ENCODE results near the gene PDIA5. TPM values are rescaled to one million over a fixed set of nuclear protein-coding genes. Genes with fewer than 3 reads are reported as not detected.

Gene PDIA5
- total RNA-seq, 4 donors from 2014 or later = 4.6 to 17.1 (median 5.3) TPM

DNA sequence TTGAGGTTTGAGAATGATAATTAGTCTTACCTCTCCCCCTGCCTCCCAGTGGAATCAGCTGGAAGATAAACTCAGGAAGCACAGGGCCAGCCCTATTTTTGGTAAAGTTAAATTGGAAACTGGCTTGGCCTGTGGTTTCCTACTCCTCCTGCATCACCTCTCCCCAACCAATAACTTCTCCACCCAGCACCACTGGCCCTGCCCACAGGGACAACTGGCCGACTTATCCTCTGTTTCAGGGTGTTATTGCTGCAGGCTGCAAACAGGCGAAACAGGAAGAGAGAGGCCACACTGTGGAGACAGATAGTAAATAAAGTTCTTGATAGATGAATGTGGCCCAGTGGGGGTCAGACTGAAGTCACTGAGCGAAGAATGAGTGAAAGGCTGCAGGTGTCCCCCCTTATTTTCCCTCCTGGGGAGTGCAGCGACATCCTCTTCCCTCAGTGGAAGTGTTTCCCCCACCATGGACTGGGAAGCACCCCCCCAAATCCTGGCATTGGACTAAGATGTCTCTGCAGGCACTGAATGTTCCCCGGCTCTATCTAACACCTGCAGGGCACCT, 47.1 kb downstream of the PDIA5 start:
- intact Hi-C loops (cut with DNase I; ENCODE audit: low total_unique reads) = no loop called here
- H3K4me3 ChIP-seq (ENCODE audit: low read depth, poor library complexity, severe bottlenecking) = no peak overlapping the region
- WGBS, 2 donors = 64 to 78% methylated on average over 5 of the region's 5 CpGs
- TF ChIP-seq, protein P1, sequence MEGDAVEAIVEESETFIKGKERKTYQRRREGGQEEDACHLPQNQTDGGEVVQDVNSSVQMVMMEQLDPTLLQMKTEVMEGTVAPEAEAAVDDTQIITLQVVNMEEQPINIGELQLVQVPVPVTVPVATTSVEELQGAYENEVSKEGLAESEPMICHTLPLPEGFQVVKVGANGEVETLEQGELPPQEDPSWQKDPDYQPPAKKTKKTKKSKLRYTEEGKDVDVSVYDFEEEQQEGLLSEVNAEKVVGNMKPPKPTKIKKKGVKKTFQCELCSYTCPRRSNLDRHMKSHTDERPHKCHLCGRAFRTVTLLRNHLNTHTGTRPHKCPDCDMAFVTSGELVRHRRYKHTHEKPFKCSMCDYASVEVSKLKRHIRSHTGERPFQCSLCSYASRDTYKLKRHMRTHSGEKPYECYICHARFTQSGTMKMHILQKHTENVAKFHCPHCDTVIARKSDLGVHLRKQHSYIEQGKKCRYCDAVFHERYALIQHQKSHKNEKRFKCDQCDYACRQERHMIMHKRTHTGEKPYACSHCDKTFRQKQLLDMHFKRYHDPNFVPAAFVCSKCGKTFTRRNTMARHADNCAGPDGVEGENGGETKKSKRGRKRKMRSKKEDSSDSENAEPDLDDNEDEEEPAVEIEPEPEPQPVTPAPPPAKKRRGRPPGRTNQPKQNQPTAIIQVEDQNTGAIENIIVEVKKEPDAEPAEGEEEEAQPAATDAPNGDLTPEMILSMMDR (IDR thresholded peaks at IDR 0.05) = no peak
- TF ChIP-seq POLR2A (IDR thresholded peaks at IDR 0.05) = no peak
- DNase-seq (ENCODE audit: low spot score in 2 of 2) = no peak

DNA sequence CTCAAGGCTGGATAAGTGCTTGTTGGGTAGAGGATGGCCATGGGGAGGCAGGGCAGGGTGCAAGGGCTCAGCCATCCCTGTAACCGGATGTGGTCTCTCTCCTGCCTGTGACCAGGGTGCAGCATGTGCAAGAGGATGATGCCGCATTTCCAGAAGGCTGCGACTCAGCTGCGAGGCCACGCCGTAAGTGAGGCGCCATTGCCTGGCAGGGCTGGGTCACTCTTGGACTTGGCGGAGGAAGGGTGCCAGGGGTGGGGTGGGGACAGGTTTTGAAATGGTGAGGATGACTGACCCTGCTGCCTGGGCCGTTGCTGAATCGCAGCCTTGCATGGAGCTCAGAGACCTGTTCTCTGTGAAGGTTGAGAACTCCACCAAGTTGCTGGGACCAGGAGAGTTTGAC, 49.3 kb downstream of the PDIA5 start:
- no peak for TF ChIP-seq POLR2A (IDR thresholded peaks at IDR 0.05)
- TF ChIP-seq, protein P1 (IDR thresholded peaks at IDR 0.05) = no peak
- H3K4me3 ChIP-seq (ENCODE audit: low read depth, poor library complexity, severe bottlenecking) = no peak overlapping the region
- WGBS, 2 donors = 93 to 99% methylated on average over 9 to 10 of the region's 10 CpGs
- DNase-seq (ENCODE audit: low spot score in 2 of 2) = no peak
- intact Hi-C loops (cut with DNase I; ENCODE audit: low total_unique reads) = no loop called here

DNA sequence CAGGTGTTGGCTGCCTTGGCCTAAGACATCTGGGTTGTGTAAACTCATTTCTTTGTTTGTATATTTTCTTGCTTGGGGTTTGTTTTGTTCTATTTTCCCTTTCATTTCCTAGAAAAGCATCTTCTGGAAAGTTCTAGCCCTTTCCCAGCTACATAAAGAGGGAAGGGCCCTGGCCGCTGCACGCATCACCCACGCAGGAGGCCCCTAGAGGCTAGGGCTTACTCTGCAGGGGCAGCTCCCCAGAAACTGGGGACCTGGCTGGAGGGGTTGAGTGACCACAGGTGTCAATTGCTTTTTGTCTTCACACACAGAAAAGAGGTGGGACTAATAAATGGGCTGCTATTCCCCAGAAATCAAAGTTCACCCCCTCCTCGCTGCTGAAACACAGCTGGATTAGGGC, 52.6 kb downstream of the PDIA5 start:
- H3K4me3 ChIP-seq (ENCODE audit: low read depth, poor library complexity, severe bottlenecking) = no peak overlapping the region
- DNase-seq (ENCODE audit: low spot score in 2 of 2) = no peak
- intact Hi-C loops (cut with DNase I; ENCODE audit: low total_unique reads) = no loop called here
- WGBS, 2 donors = 90 to 94% methylated on average over 4 of the region's 4 CpGs
- TF ChIP-seq POLR2A (IDR thresholded peaks at IDR 0.05) = no peak
- TF ChIP-seq, protein P1 (IDR thresholded peaks at IDR 0.05) = no peak

DNA sequence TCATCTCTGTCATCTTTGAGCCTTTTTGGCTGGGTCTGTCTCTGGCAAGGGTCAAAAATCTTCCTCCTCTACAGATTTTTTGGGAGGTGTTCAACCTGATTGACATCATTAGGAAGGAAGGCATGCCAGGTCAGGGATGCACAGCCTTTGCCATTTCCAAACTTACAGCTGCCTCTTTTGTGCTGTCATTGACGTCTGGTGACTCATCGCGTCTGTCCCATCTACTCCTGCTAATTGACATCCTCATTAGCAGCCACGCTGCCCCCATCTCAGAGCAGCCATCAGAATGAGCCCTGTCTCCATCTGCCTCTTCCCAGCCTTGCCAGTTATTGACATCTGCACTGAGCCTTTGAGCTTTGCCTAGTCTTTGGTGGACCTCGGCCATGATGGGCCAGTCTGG, 53.0 kb downstream of the PDIA5 start:
- WGBS, 2 donors = 65 to 75% methylated on average over 5 of the region's 5 CpGs
- intact Hi-C loops (cut with DNase I; ENCODE audit: low total_unique reads) = no loop called here
- TF ChIP-seq, protein P1 (IDR thresholded peaks at IDR 0.05) = no peak
- TF ChIP-seq POLR2A (IDR thresholded peaks at IDR 0.05) = no peak
- DNase-seq (ENCODE audit: low spot score in 2 of 2) = no peak
- H3K4me3 ChIP-seq (ENCODE audit: low read depth, poor library complexity, severe bottlenecking) = no peak overlapping the region

DNA sequence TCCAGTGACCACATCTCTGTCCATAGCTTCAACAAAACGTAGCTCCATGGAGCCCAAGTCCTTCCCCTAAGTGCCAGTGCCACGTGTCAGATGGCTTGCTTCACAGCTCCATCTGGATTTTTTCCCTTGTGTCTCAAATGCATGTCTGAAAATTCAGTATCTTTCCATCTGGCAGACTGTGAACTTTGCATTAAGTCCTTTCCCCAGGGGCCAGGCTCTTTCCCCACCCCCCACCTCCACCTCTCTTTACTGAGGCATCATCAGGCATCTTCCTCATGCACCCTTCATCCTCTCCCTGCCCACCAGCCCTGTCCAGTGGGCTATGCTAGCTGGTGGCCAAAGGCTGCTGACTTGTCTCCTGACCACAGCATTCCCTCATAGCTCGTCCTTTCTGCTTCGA, 53.7 kb downstream of the PDIA5 start:
- H3K4me3 ChIP-seq (ENCODE audit: low read depth, poor library complexity, severe bottlenecking) = no peak overlapping the region
- WGBS, 2 donors = 84 to 88% methylated on average over 4 of the region's 4 CpGs
- TF ChIP-seq POLR2A (IDR thresholded peaks at IDR 0.05) = no peak
- TF ChIP-seq, protein P1 (IDR thresholded peaks at IDR 0.05) = no peak
- DNase-seq (ENCODE audit: low spot score in 2 of 2) = no peak
- intact Hi-C loops (cut with DNase I; ENCODE audit: low total_unique reads) = no loop called here

DNA sequence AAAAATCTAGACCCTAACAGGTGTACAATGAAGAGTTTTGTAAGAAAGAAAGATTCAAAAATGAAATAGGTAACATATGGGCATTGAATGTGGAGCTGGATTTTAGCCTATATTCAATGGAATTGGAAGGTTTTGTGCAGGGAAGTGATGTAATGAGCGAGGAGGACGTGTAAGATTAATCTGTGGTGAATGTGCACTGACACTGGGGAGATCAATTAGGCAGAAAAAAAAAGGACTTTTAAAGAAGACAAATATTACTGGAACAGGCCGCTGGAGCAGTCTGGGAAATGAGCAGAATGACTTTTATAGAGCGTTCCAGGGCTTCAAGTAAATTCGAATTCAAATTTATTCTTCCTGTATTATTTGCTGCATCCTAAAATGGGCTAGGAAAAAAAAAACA, 55.2 kb downstream of the PDIA5 start:
- intact Hi-C loops (cut with DNase I; ENCODE audit: low total_unique reads) = no loop called here
- 82 to 94% methylated on average over 5 of the region's 5 CpGs for WGBS, 2 donors
- DNase-seq (ENCODE audit: low spot score in 2 of 2) = no peak
- TF ChIP-seq POLR2A (IDR thresholded peaks at IDR 0.05) = no peak
- TF ChIP-seq, protein P1 (IDR thresholded peaks at IDR 0.05) = no peak
- H3K4me3 ChIP-seq (ENCODE audit: low read depth, poor library complexity, severe bottlenecking) = no peak overlapping the region
